ENCODE measurements around the gene CHMP3. TPM values are rescaled to one million over a fixed set of nuclear protein-coding genes. Genes with fewer than 3 reads are reported as not detected.
A peak's percentile ranks its signal among the peaks of the same experiment; 100 is the strongest.

CHMP3 gene
- total and polyA plus RNA-seq, 2 of the 8 experiments (the other 6 are each of a cell fraction or from before 2014, with no cell fraction given), result 11.7 to 21.9 TPM

DNA sequence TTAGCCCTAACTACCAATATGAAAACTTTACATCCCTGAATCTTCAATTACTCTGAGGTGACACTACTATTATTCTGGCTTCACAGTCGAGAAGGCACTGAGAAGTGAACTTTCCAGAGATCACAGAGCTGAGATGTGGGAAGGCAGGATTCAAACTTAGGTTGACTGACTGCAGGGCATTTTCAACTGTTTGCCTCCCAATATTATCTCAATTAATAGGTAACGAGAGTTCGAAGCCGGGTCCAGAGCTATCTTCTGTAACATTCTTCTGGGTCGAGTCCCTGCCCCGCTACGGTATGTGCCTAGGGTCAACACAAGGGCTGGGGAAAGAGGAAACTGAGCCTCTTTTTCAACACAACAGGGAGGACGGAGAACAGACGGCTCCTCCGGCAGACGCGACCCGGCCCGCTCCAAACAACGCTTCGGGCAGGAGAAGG lies 740 bp downstream of the CHMP3 start:
- H4K20me1 ChIP-seq (replicated peaks in 1 of 2; ENCODE audit: control insufficient read depth in 1 of 2, insufficient read depth in 2 of 2, low read length in 2 of 2), result no peaks in the 10 kb centered on the region
- peak overlapping the region; percentile 99; the same call in 1 of the 2 replicates for H4K8ac ChIP-seq (ENCODE audit: extremely low read depth, insufficient read depth, low read length)
- H3K4ac ChIP-seq (replicated peaks; ENCODE audit: insufficient read length, low read depth, low read length), result no peak overlapping the region
- H3K79me2 ChIP-seq (ENCODE audit: control insufficient read depth in 1 of 2, insufficient read depth in 2 of 2, low read length in 2 of 2), result peaks cover 0 to 45% of the 10 kb centered on the region in 2 experiments; a peak in 2 of 4 replicates
- DNase-seq (ENCODE audit: low read depth in 1 of 2, low spot score in 2 of 2) (no peak), FAIRE-seq (no peak)
- H3K79me1 ChIP-seq (ENCODE audit: low read depth, low read length), result peaks cover 4% of the 10 kb centered on the region
- CTCF ChIA-PET (ENCODE audit: partially characterized antibody), result interaction anchor here (1.2 kb wide), 1 partner anchor 44 kb away, joined by 3 read pairs; no protein-coding TSS in a partner anchor
- no peak for TF ChIP-seq BACH1 (IDR thresholded peaks at IDR 0.05; ENCODE audit: low read length)
- TF ChIP-seq SAP30 (IDR thresholded peaks at IDR 0.05; ENCODE audit: insufficient read depth, insufficient replicate concordance, low read length), result no peak
- TF ChIP-seq KDM4A (IDR thresholded peaks at IDR 0.05; ENCODE audit: low read depth, low read length, severe bottlenecking), result peak; percentile 70
- no peak overlapping the region for H3K23ac ChIP-seq (ENCODE audit: insufficient read length)
- no peak overlapping the region for H3K56ac ChIP-seq (replicated peaks; ENCODE audit: insufficient read length, low read depth, low read length)
- peak overlapping the region; percentile 97; the same call in 1 of the 2 replicates for H2BK12ac ChIP-seq (ENCODE audit: low read depth, low read length)
- no peaks in the 10 kb centered on the region for H3K9me3 ChIP-seq (ENCODE audit: insufficient read depth in 2 of 2, low read depth in 1 of 2, low read length in 1 of 2)
- H2BK20ac ChIP-seq (ENCODE audit: low read length), result no peak overlapping the region
- peak overlapping the region; percentile 98 for H3K27ac ChIP-seq (ENCODE audit: low read depth, low read length)
- H3K4me2 ChIP-seq (ENCODE audit: insufficient read depth in 1 of 2, low read depth in 2 of 2, low read length in 2 of 2), result peak overlapping the region; percentile 72 to 77
- peaks cover 5% of the 10 kb centered on the region; the same call in 1 of the 2 replicates for H3K23me2 ChIP-seq (ENCODE audit: low read depth, low read length)
- no peak overlapping the region for H2AK5ac ChIP-seq (ENCODE audit: low read depth, low read length)
- H3K27me3 ChIP-seq (replicated peaks in 1 of 4; ENCODE audit: control insufficient read depth in 3 of 4, extremely low read depth in 1 of 4, insufficient read depth in 3 of 4, low read length in 3 of 4), result peaks cover 0 to 2% (median 0%) of the 10 kb centered on the region in 4 experiments; a peak in 3 of 7 replicates
- H2AFZ ChIP-seq (ENCODE audit: low read length), result peak overlapping the region; percentile 94
- peak overlapping the region; percentile 99 for H2BK5ac ChIP-seq (ENCODE audit: low read depth, low read length)
- peak overlapping the region; percentile 99 for H3K18ac ChIP-seq (ENCODE audit: extremely low read depth, low read length)
- H2BK15ac ChIP-seq (ENCODE audit: low read length), result no peak overlapping the region
- peak overlapping the region; percentile 97 for H4K5ac ChIP-seq (ENCODE audit: insufficient read length, low read depth, low read length)
- H2BK120ac ChIP-seq (replicated peaks; ENCODE audit: low read depth, low read length), result no peak overlapping the region
- no peaks in the 10 kb centered on the region for H3K36me3 ChIP-seq (ENCODE audit: control insufficient read depth in 2 of 4, insufficient read depth in 4 of 4, low read length in 3 of 4)
- H4K91ac ChIP-seq (replicated peaks; ENCODE audit: insufficient read length, low read length), result no peak overlapping the region
- no peak overlapping the region for H3K14ac ChIP-seq (ENCODE audit: insufficient read length)
- POLR2A ChIA-PET (ENCODE audit: partially characterized antibody), result interaction anchor here (0.7 to 1.5 kb wide), 4 partner anchors 10 to 186 kb away, joined by 3 to 4 read pairs (median 4); no protein-coding TSS in a partner anchor
- peaks cover 0 to 3% (median 0%) of the 10 kb centered on the region in 4 experiments; a peak in 2 of 7 replicates for H3K4me1 ChIP-seq (replicated peaks in 1 of 4; ENCODE audit: control insufficient read depth in 3 of 4, insufficient read depth in 4 of 4, low read length in 3 of 4)
- peak overlapping the region; percentile 89 to 99 (median 98) for H3K9ac ChIP-seq (replicated peaks in 1 of 4; ENCODE audit: extremely low read depth in 1 of 4, low read depth in 3 of 4, low read length in 3 of 4)
- H3K4me3 ChIP-seq (ENCODE audit: extremely low read depth in 1 of 4, insufficient read depth in 2 of 4, low read depth in 3 of 4, low read length in 4 of 4), result peak overlapping the region; percentile 85 to 94 (median 90)
- WGBS, 2 experiments (ENCODE audit: extremely low coverage in 1 of 2, insufficient coverage in 1 of 2, insufficient read length in 1 of 2, insufficient replicate concordance in 2 of 2, low coverage in 1 of 2, low lambda C conversion rate in 2 of 2, missing lambda C conversion rate in 1 of 2), result 6% methylated on average over 16 of the region's 16 CpGs; no CpG with 5 or more reads in 1 of the 2 experiments

Measured in H1 (cell line).